RWPE2 (cell line): ENCODE data around the gene ZFYVE21.

Experiments
- ATAC-seq: fragments of 200-7000 bp; cut with Tn5 transposase; 3 replicates; pipeline ENCODE4 v1.9.1; 2021; ENCODE audit warnings: low read depth
- DNase-seq: peaks from one replicate; pipeline ENCODE4 v3.0.0-alpha.2; 2020; ENCODE audit warnings: low spot score
- H3K27ac ChIP-seq: fragments of 450-650 bp; 2 replicates; pipeline ENCODE4 v1.5.1; 2017; ENCODE audit warnings: mild to moderate bottlenecking; ENCODE audit not compliant: poor library complexity, severe bottlenecking
- H3K27me3 ChIP-seq: fragments of 250-450 bp; sonication (Bioruptor Pico); 2 replicates; pipeline ENCODE4 v1.5.1; 2021; ENCODE audit warnings: mild to moderate bottlenecking, moderate library complexity; ENCODE audit not compliant: insufficient read depth, poor library complexity, severe bottlenecking
- H3K36me3 ChIP-seq: fragments of 250-450 bp; sonication (Bioruptor Pico); 2 replicates; pipeline ENCODE4 v1.5.1; 2020; ENCODE audit warnings: low read depth, mild to moderate bottlenecking, moderate library complexity
- H3K4me1 ChIP-seq: fragments of 250-450 bp; sonication (Bioruptor Pico); 2 replicates; pipeline ENCODE4 v1.5.1; 2021; ENCODE audit warnings: mild to moderate bottlenecking, moderate library complexity; ENCODE audit not compliant: insufficient read depth, poor library complexity, severe bottlenecking
- H3K4me3 ChIP-seq: fragments of 250-450 bp; sonication (Bioruptor Pico); 2 replicates; pipeline ENCODE4 v1.5.1; 2021; ENCODE audit warnings: mild to moderate bottlenecking, moderate library complexity; ENCODE audit not compliant: severe bottlenecking
- H3K9me3 ChIP-seq: fragments of 250-450 bp; sonication (Bioruptor Pico); 2 replicates; pipeline ENCODE4 v1.5.1; 2021; ENCODE audit warnings: mild to moderate bottlenecking, moderate library complexity; ENCODE audit not compliant: severe bottlenecking
- CTCF ChIP-seq: fragments of 450-650 bp; IDR thresholded peaks from one replicate; pipeline ENCODE4 v1.5.1; 2017; ENCODE audit warnings: mild to moderate bottlenecking, moderate library complexity; ENCODE audit not compliant: poor library complexity, severe bottlenecking

The ZFYVE21 gene

GRCh38 chr14:103742499-103743255, 27.1 kb downstream of the ZFYVE21 start:
- Histone ChIP-seq H3K4me1 (no peaks in the 10 kb centered on the region), H3K27me3 (no peaks in the 10 kb centered on the region), H3K4me3 (no peak overlapping the region), H3K9me3 (no peaks in the 10 kb centered on the region), H3K27ac (no peak overlapping the region), H3K36me3 (peaks cover 15% of the 10 kb centered on the region)
- DNase-seq (no peak), ATAC-seq (no peak)
- TF ChIP-seq CTCF, result no peak

- no peak for DNase-seq
- no peak for TF ChIP-seq CTCF
- no peaks in the 10 kb centered on the region for H3K27me3 ChIP-seq
- no peak overlapping the region for H3K4me3 ChIP-seq
- no peak for ATAC-seq
- H3K27ac ChIP-seq, result no peak overlapping the region
- H3K4me1 ChIP-seq, result no peaks in the 10 kb centered on the region
- H3K9me3 ChIP-seq, result no peaks in the 10 kb centered on the region
- H3K36me3 ChIP-seq, result peaks cover 6% of the 10 kb centered on the region
These were observed 28.1 kb downstream of the ZFYVE21 start for GRCh38 chr14:103743691-103744090.

GRCh38 chr14:103744621-103745395, 29.2 kb downstream of the ZFYVE21 start:
- DNase-seq (no peak), ATAC-seq (no peak)
- Histone ChIP-seq H3K4me1 (no peaks in the 10 kb centered on the region), H3K27me3 (no peaks in the 10 kb centered on the region), H3K4me3 (no peak overlapping the region), H3K27ac (no peak overlapping the region), H3K9me3 (no peaks in the 10 kb centered on the region), H3K36me3 (peaks cover 17% of the 10 kb centered on the region)
- TF ChIP-seq CTCF, result no peak

- Histone ChIP-seq H3K27me3 (no peaks in the 10 kb centered on the region), H3K27ac (no peak overlapping the region), H3K9me3 (no peaks in the 10 kb centered on the region), H3K4me1 (no peaks in the 10 kb centered on the region), H3K4me3 (no peak overlapping the region), H3K36me3 (peaks cover 19% of the 10 kb centered on the region)
- ATAC-seq, result no peak
- no peak for TF ChIP-seq CTCF
- no peak for DNase-seq
These were observed 29.8 kb downstream of the ZFYVE21 start for GRCh38 chr14:103745424-103745823.
